ENCODE data around the gene ARHGAP22.

The ARHGAP22 gene

DNA sequence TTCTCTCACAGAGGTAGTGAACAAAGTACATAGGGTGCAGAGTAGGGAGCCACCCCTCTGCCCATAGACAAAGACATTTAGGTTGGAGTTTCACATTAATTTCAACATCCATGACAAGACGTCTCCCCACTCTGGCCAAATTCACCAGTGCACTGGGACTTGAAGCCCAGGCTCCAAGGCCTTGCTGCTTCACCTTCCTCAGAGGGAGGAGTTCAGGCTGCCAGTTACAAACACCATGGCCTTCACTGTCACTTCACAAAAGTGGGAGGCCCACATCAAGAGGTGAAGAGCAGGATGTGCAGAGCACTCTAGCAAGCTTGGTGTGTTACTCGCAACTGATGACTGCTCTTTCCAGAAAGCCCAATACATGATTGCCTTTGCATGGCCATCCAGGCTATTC, 15.8 kb upstream of the ARHGAP22 start:
- Histone ChIP-seq H3K36me3 (ENCODE audit: control insufficient read depth, insufficient read depth, low read length) (no peaks in the 10 kb centered on the region), H3K4me3 (ENCODE audit: insufficient read depth, low read depth, low read length, poor library complexity, severe bottlenecking) (no peak overlapping the region), H3K4me1 (ENCODE audit: control insufficient read depth, insufficient read depth, low read length, poor library complexity, severe bottlenecking) (no peaks in the 10 kb centered on the region), H3K9me3 (ENCODE audit: control insufficient read depth, low read length) (no peaks in the 10 kb centered on the region), H3K27ac (ENCODE audit: insufficient read depth, low read length, poor library complexity, severe bottlenecking) (no peak overlapping the region), H3K27me3 (replicated peaks; ENCODE audit: control insufficient read depth, insufficient read depth, low read length, poor library complexity, severe bottlenecking) (no peaks in the 10 kb centered on the region)
- no peak for DNase-seq

DNA sequence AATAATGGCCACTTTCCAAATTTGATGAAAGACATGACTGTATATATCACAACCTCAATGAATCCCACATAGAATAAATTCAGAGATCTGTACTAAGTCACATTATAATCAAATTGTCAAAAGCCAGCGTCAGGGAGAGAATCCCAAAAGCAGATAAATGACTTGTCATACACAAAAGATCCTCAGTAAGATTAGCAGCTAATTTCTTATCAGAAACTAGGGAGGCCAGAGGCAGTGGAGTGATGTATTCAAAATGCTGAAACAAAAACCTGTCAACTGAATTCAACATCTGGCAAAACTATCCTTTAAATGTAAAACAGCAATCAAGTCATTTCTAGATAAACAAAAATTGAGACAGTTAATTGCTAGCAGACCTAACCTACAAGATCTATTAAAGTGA, 11.6 kb upstream of the ARHGAP22 start:
- no peaks in the 10 kb centered on the region for H3K27me3 ChIP-seq (replicated peaks; ENCODE audit: control insufficient read depth, insufficient read depth, low read length, poor library complexity, severe bottlenecking)
- H3K27ac ChIP-seq (ENCODE audit: insufficient read depth, low read length, poor library complexity, severe bottlenecking), result no peak overlapping the region
- H3K36me3 ChIP-seq (ENCODE audit: control insufficient read depth, insufficient read depth, low read length), result no peaks in the 10 kb centered on the region
- no peak overlapping the region for H3K4me3 ChIP-seq (ENCODE audit: insufficient read depth, low read depth, low read length, poor library complexity, severe bottlenecking)
- no peaks in the 10 kb centered on the region for H3K9me3 ChIP-seq (ENCODE audit: control insufficient read depth, low read length)
- DNase-seq, result no peak
- no peaks in the 10 kb centered on the region for H3K4me1 ChIP-seq (ENCODE audit: control insufficient read depth, insufficient read depth, low read length, poor library complexity, severe bottlenecking)

DNA sequence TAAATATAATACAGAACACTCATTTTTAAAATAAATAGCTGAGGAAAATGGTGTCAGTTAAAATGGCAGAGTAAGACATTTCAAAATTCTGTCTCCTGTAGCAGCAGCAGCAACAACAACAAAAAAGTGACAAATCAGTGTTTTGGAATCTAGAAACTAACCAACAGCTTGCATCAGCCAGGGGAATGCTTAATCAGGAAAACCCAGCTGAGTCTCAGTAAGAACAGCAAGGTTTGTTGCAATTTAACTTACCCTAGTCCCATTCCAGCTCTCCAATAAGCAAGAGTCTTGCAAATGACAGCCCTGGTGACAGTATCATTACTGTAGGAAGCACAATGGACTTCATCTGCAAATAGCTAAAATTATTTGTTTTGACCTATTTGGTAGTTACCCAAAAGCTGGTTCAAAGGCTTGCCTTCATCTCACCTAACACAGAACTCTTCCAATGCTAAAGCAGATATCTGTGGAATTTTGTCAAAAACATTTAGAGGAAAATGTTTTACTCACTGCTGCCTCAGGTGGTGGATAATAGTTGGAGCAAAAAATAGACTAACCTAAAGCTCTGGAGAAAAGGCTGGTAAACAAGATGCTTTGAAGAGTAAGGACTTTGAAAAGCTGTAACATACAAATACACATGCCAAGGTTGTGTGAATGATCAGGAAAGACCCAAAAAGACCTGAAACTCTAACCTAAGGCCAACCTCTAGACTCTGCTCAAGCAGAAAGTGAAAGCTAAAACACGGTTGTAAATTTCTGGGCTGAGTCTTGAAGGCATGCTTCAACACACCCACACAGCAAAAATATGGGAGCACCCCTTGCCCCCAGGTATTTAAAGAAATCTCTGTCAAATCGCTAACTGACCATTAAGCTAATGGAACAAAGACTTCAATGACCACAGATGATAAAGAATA, 9.9 kb upstream of the ARHGAP22 start:
- Histone ChIP-seq H3K27me3 (replicated peaks; ENCODE audit: control insufficient read depth, insufficient read depth, low read length, poor library complexity, severe bottlenecking) (no peaks in the 10 kb centered on the region), H3K9me3 (ENCODE audit: control insufficient read depth, low read length) (no peaks in the 10 kb centered on the region), H3K4me3 (ENCODE audit: insufficient read depth, low read depth, low read length, poor library complexity, severe bottlenecking) (no peak overlapping the region), H3K4me1 (ENCODE audit: control insufficient read depth, insufficient read depth, low read length, poor library complexity, severe bottlenecking) (no peaks in the 10 kb centered on the region), H3K36me3 (ENCODE audit: control insufficient read depth, insufficient read depth, low read length) (no peaks in the 10 kb centered on the region), H3K27ac (ENCODE audit: insufficient read depth, low read length, poor library complexity, severe bottlenecking) (no peak overlapping the region)
- no peak for DNase-seq

DNA sequence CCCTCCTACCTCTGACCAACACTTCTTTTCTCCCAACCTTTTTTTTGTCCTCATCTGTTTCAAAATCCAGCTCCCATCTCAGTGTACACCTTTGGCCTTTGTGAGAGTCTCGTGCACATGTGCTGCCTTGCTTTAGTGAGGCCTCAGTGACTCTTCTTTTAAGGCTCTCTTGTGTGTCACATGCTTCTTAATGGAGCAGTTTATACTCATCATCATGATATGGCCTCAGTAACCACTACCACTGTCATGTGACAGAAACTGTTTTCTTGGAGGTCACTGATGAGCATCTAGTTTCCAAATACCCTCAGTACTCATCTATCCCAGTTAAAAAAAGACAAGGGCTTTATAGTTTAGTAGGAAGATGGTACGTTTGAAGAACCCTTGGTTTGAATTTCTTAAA, 8.1 kb upstream of the ARHGAP22 start:
- H3K27me3 ChIP-seq (replicated peaks; ENCODE audit: control insufficient read depth, insufficient read depth, low read length, poor library complexity, severe bottlenecking), result no peaks in the 10 kb centered on the region
- no peak for DNase-seq
- no peaks in the 10 kb centered on the region for H3K4me1 ChIP-seq (ENCODE audit: control insufficient read depth, insufficient read depth, low read length, poor library complexity, severe bottlenecking)
- no peaks in the 10 kb centered on the region for H3K9me3 ChIP-seq (ENCODE audit: control insufficient read depth, low read length)
- H3K36me3 ChIP-seq (ENCODE audit: control insufficient read depth, insufficient read depth, low read length), result no peaks in the 10 kb centered on the region
- no peak overlapping the region for H3K27ac ChIP-seq (ENCODE audit: insufficient read depth, low read length, poor library complexity, severe bottlenecking)
- no peak overlapping the region for H3K4me3 ChIP-seq (ENCODE audit: insufficient read depth, low read depth, low read length, poor library complexity, severe bottlenecking)

DNA sequence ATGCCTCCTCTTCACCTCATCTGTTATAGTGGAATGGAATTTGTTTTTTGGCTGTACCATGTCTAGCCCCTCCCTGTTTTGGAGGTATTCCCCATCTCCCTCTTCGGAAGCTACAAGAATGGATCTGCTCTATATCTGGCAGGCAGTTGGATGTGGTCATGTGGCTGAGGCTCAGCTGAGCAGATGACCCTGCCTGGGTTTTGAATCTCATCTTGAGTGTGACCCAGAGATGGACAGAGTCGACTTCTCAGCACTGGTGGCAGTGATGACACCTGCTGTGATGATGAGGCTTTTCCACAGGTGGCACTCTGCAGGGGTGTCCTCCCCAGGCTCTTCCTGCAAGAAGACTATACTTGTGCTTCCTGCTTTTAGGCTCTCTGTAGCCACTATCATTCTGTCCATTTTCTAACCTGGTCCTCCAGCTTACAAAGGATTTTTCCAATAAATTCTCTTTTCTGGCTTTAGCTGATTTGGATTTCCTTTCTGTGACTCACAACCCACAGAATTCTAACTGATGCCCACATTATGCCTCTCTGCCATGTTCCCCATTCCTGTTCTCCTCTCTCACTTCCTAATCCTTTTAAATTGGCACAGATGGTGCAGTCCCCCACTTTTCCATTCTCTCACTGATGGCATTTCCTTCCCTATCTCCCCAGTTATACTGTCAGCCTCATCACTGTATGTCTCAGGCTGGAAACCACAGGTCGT, 7.5 kb upstream of the ARHGAP22 start:
- Histone ChIP-seq H3K4me1 (ENCODE audit: control insufficient read depth, insufficient read depth, low read length, poor library complexity, severe bottlenecking) (no peaks in the 10 kb centered on the region), H3K9me3 (ENCODE audit: control insufficient read depth, low read length) (no peaks in the 10 kb centered on the region), H3K36me3 (ENCODE audit: control insufficient read depth, insufficient read depth, low read length) (no peaks in the 10 kb centered on the region), H3K4me3 (ENCODE audit: insufficient read depth, low read depth, low read length, poor library complexity, severe bottlenecking) (no peak overlapping the region), H3K27ac (ENCODE audit: insufficient read depth, low read length, poor library complexity, severe bottlenecking) (no peak overlapping the region), H3K27me3 (replicated peaks; ENCODE audit: control insufficient read depth, insufficient read depth, low read length, poor library complexity, severe bottlenecking) (no peaks in the 10 kb centered on the region)
- DNase-seq, result no peak

DNA sequence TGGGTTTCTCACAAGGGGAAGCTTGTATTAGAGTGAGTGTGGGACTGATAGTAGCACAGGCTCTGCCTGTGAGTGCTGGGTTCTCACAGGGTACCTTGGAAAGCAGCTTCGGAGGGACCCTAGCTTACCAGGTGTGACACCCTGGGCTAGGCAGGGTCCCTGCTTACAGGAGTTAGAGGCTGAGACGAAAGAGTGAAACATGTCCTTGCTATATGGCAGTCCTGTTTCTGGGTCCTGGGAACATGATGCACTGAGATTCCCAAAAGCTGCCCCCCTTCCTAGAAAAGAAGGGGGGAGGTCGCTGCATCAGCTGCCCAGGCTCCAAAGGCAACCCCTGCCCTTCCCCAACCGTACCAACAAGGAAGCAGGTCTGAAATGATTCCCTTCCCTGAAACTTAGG, 6.3 kb upstream of the ARHGAP22 start:
- Histone ChIP-seq H3K9me3 (ENCODE audit: control insufficient read depth, low read length) (no peaks in the 10 kb centered on the region), H3K4me1 (ENCODE audit: control insufficient read depth, insufficient read depth, low read length, poor library complexity, severe bottlenecking) (no peaks in the 10 kb centered on the region), H3K27me3 (replicated peaks; ENCODE audit: control insufficient read depth, insufficient read depth, low read length, poor library complexity, severe bottlenecking) (peaks cover 3% of the 10 kb centered on the region), H3K4me3 (ENCODE audit: insufficient read depth, low read depth, low read length, poor library complexity, severe bottlenecking) (no peak overlapping the region), H3K27ac (ENCODE audit: insufficient read depth, low read length, poor library complexity, severe bottlenecking) (no peak overlapping the region), H3K36me3 (ENCODE audit: control insufficient read depth, insufficient read depth, low read length) (no peaks in the 10 kb centered on the region)
- no peak for DNase-seq

DNA sequence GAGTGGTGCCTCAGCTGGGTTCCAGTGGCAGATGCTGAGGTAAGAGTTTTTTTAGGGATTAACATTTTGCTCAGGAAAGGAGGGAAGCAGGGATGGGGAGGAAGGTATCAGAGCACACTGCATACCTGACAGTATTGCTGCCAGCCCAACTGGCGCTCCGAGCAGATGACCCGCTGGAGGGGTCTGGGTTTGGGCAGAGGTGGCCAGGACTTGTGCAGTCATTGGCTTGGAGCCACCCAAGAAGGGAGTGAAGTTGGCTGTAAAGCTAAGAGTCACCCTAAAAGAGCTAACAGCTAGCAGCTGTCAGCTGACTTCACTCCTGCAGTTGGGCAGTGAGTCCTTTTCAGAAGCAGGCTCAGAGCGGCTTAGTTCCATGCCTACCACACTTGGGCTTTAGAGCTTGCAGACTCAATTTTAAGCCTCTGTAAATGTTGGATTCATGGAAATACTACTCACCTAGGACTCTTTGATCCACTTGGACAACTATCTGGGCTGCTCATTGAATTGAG, 5.8 kb upstream of the ARHGAP22 start:
- no peak overlapping the region for H3K4me3 ChIP-seq (ENCODE audit: insufficient read depth, low read depth, low read length, poor library complexity, severe bottlenecking)
- H3K27me3 ChIP-seq (replicated peaks; ENCODE audit: control insufficient read depth, insufficient read depth, low read length, poor library complexity, severe bottlenecking), result peaks cover 8% of the 10 kb centered on the region
- no peaks in the 10 kb centered on the region for H3K36me3 ChIP-seq (ENCODE audit: control insufficient read depth, insufficient read depth, low read length)
- no peak for DNase-seq
- no peak overlapping the region for H3K27ac ChIP-seq (ENCODE audit: insufficient read depth, low read length, poor library complexity, severe bottlenecking)
- no peaks in the 10 kb centered on the region for H3K4me1 ChIP-seq (ENCODE audit: control insufficient read depth, insufficient read depth, low read length, poor library complexity, severe bottlenecking)
- no peaks in the 10 kb centered on the region for H3K9me3 ChIP-seq (ENCODE audit: control insufficient read depth, low read length)

DNA sequence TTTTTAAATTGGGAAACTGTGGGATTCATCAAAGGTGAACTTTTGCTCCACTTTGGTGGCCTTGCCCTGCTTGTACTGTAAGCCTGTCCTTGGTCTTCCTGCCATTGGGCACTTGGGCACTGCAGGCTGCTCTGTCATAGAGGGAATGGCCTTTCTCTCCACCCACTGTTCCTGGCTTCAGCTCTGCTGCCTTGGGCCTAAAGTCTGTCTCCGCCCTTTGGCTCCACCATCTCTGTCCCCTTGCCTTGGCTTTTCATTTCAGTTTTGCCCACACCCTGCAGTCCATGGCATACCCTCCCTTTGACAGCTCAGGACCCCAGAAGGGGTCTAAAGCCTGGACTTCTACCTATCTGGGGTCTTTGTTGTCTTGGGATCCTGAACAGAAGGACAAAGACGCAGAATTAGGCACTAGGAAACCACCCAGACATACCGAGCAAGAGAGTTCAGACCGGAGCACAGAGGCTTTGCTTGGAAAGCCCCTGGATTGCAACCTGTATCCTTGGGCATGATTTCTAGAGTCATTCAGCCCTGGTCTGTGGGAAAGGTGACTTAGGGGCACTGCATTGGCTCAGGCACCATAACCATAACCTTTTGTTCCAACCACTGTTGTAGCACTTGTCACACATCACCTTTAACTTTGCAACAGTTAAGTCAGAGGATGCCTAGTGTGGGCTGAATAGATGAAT, 5.2 kb upstream of the ARHGAP22 start:
- no peak overlapping the region for H3K27ac ChIP-seq (ENCODE audit: insufficient read depth, low read length, poor library complexity, severe bottlenecking)
- H3K4me3 ChIP-seq (ENCODE audit: insufficient read depth, low read depth, low read length, poor library complexity, severe bottlenecking), result no peak overlapping the region
- DNase-seq, result no peak
- H3K36me3 ChIP-seq (ENCODE audit: control insufficient read depth, insufficient read depth, low read length), result no peaks in the 10 kb centered on the region
- H3K9me3 ChIP-seq (ENCODE audit: control insufficient read depth, low read length), result no peaks in the 10 kb centered on the region
- no peaks in the 10 kb centered on the region for H3K4me1 ChIP-seq (ENCODE audit: control insufficient read depth, insufficient read depth, low read length, poor library complexity, severe bottlenecking)
- peaks cover 13% of the 10 kb centered on the region for H3K27me3 ChIP-seq (replicated peaks; ENCODE audit: control insufficient read depth, insufficient read depth, low read length, poor library complexity, severe bottlenecking)

DNA sequence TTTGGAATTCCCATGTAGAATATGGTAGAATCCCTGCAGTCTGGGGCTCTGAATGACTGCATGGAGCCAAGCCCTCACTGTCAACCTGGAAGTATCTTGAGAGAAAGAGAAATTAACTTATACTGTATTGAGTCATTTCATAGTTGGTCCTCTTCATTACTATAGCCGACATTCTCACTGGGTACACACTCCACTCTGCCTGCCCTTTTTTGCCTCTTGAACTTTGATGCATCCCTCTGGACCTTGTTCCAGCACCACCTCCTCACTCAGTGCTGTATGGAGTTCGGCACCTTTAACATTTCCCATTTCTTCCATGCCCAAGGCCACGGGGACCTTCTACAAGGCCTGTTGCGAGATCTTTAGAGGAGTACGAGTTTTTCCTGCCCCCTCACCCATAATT, 4.6 kb upstream of the ARHGAP22 start:
- Histone ChIP-seq H3K9me3 (ENCODE audit: control insufficient read depth, low read length) (no peaks in the 10 kb centered on the region), H3K27me3 (replicated peaks; ENCODE audit: control insufficient read depth, insufficient read depth, low read length, poor library complexity, severe bottlenecking) (peaks cover 19% of the 10 kb centered on the region), H3K36me3 (ENCODE audit: control insufficient read depth, insufficient read depth, low read length) (no peaks in the 10 kb centered on the region), H3K4me3 (ENCODE audit: insufficient read depth, low read depth, low read length, poor library complexity, severe bottlenecking) (no peak overlapping the region), H3K4me1 (ENCODE audit: control insufficient read depth, insufficient read depth, low read length, poor library complexity, severe bottlenecking) (no peaks in the 10 kb centered on the region), H3K27ac (ENCODE audit: insufficient read depth, low read length, poor library complexity, severe bottlenecking) (no peak overlapping the region)
- no peak for DNase-seq

DNA sequence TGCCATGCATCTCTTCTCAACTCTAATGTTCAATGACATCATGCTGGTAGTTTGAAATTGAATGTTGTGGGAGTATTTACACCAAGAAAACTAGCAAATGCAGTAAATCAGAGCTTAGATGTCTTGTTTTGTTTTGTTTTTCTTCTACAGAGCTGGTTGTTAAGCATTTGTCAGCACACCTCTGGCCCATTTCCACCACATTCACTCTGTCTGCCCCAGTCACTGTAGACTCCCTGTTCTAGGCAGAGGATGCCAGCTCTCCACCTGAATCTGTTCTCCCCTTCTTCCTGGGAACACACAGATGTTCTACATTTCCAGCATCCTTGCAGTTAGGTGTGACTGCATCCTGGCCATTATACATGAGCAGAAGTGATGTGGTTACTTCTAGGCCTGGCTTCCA, 4.1 kb upstream of the ARHGAP22 start:
- no peak for DNase-seq
- Histone ChIP-seq H3K27me3 (replicated peaks; ENCODE audit: control insufficient read depth, insufficient read depth, low read length, poor library complexity, severe bottlenecking) (peaks cover 21% of the 10 kb centered on the region), H3K4me3 (ENCODE audit: insufficient read depth, low read depth, low read length, poor library complexity, severe bottlenecking) (no peak overlapping the region), H3K27ac (ENCODE audit: insufficient read depth, low read length, poor library complexity, severe bottlenecking) (no peak overlapping the region), H3K4me1 (ENCODE audit: control insufficient read depth, insufficient read depth, low read length, poor library complexity, severe bottlenecking) (no peaks in the 10 kb centered on the region), H3K9me3 (ENCODE audit: control insufficient read depth, low read length) (no peaks in the 10 kb centered on the region), H3K36me3 (ENCODE audit: control insufficient read depth, insufficient read depth, low read length) (no peaks in the 10 kb centered on the region)

All from effector memory CD4-positive, alpha-beta T cell (primary cell).